CD4-positive, alpha-beta T cell treated with Interleukin-21 for 1 hour (primary cell): ENCODE measurements around the gene PARD3B.
"Not testable (repeated sequence)": the region's sequence is repeated elsewhere in the genome, so short reads cannot be mapped to it uniquely, and the experiment has no call there.

Source experiments
- DNase-seq: peaks from one replicate; pipeline ENCODE4 v3.0.0-alpha.2; 2020

PARD3B gene

GRCh38 chr2:205484764-205485163, 939.5 kb downstream of the PARD3B start:
- no peak for DNase-seq

- DNase-seq: not testable (repeated sequence)
These were observed 948.3 kb downstream of the PARD3B start for GRCh38 chr2:205493528-205493927.

DNA sequence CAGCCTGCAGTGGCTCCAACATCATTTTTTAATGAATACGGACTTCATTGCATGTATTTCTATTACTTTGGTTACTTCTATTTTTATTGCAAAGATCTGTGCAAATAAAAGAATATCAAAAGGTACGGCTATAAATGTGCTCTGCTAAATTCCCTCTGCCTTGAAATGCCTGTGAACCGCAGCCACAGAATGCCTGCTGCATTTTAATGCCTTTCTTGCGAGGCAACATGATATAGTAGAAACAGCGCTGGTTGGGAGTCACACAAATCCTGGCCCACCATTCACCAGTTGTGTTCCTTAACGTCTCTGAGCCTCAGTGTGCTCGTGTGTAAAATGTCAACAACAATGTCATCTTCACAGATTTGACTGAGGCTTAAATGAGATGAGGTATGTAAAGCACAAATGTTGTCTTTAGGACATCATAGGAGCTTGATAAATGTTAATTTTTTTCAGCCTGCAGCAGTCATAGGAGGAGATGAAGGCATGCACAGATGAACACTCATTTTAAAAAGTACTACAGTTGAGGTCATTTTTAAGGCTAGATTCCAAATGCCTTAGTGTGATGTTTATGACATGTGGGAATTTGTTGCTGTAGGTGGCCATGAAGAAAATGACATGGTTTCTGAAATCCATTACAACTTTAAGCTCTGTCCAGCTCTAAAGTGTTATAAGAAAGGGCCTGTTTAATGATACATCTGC, 949.4 kb downstream of the PARD3B start:
- no peak for DNase-seq

DNA sequence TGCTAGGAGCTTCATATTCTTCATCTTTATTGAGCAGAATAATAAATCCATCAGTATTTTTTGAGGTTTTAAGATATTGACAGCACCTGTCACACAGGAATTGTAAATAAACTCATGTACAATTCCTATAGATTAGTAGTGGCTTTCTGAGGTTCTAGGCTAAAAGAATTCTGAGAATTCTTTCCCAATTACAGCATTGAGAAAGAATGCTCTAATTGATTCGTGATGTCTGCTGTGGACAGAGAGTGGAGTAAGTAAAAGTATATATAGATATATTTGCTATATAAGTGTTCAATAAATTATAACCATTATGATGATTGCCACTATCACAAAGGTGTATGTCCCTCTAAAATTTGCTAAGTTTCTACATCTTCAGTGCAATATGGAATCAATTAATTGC, 950.5 kb downstream of the PARD3B start:
- no peak for DNase-seq

GRCh38 chr2:205496370-205496769, 951.1 kb downstream of the PARD3B start:
- DNase-seq: no peak

DNA sequence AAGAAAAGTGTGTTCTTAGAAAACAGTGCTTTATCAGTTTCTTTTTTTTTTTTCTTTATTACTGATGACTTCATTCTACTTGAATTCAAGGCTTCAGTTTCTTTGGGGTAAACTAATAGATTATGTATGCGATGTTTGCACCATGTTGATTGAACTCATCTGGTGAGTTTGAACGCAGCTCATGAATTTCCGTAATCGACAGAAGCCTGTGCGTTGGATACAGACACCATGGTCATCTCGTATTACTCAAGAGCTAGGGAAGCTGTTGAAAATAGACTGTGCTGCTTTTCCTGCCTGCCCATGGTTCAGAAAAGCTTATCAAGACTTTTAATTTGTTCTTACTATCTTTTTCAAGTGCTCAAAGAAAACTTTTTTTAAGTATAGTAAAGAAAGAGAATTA, 951.5 kb downstream of the PARD3B start:
- no peak for DNase-seq

GRCh38 chr2:205499006-205499405, 953.7 kb downstream of the PARD3B start:
- DNase-seq: no peak

DNA sequence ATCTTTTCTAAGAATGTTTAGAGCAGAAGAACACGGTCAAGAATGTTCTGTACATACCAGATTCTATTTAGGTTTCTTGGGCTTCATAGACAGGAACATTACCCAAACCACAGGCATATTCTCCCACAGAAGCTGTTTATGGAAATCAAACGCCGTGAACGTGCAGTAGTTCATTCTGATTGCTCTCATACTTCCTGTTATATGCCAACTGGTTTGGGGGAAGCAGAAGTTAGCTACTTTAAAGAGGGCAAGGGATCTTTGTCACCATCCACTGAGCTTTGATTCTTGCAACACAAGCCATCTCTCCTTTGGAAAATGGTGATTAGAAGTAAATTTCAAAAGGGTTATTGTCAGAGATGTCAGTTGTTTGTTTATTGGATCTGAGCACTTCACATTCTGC, 954.8 kb downstream of the PARD3B start:
- DNase-seq: no peak

- DNase-seq: no peak
These were observed 955.7 kb downstream of the PARD3B start for GRCh38 chr2:205500951-205501350.

DNA sequence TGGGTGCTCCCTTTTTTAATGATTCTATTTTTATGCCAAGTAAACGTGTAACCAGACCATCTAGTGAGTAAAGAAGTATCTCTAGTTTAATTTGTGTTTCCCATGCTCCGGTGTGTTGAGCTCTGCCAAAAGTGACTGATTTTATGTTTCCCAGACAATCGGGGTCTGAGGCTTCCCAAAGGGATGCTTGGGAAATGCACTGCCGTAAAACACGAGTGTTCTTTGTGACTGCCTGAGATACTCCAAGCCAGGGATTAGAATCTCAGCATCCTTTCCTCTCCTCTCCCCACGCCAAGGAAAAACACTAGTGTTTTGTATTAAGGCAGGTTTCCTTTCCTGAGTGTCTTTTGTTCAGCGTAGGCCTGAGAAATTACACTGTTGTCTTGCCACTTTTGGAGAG, 956.6 kb downstream of the PARD3B start:
- DNase-seq: no peak

DNA sequence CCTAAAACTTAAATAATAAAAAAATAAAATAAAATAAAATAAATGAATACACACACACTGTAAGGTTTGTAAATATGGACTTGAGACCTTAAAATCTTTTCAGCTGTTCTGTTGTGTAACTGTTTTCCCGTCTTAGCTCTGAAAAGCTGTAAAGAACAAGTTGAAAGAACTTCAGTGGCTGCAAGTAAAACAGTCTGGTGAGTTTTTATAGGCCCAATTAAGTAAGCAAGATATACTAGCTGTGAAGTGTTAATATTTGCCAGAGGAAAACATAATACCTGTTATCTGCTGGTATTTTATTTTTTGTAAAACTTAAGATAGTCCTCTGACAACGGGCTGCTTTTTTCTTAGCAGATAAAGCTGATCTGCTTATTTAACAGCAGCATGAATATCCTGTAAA, 960.1 kb downstream of the PARD3B start:
- no peak for DNase-seq

DNA sequence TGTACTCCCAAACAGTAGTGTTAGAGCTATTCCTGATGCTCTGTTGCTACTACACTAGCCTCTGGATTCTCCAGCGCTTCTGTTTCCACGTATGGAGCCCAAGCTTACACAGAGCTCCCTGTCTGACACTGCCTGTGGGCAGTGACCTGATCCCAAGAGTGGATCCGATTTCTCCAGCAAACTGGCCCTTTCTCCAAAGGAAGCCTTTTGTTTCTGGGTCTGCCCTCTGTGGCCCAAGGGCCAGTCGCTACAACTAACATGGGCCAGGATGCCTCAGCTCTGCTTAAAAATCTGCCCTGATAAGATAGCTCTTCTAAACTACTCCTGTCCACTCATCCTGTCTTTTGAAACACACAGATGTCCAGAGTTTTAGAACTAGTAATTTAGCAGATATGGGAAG, 964.4 kb downstream of the PARD3B start:
- DNase-seq: no peak

GRCh38 chr2:205510345-205510744, 965.1 kb downstream of the PARD3B start:
- DNase-seq: no peak

DNA sequence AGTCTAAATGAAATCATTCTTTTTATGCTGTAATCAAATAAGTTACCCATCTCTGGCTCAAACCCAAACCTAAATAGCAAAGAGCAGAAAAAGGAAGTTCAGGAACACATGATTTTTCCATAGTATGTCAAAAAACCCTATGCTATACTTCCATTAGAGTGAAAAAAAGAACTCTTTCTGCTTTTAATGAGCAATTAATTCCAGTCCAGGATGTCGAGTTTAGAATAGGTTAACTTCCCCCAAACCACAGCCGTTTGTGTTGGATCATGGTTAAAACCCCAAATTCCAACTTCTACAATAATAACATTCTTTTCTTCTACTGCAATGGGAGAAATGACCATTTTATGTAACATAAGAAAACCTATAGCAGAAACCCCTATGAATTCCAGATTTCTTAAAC, 965.9 kb downstream of the PARD3B start:
- DNase-seq: no peak

DNA sequence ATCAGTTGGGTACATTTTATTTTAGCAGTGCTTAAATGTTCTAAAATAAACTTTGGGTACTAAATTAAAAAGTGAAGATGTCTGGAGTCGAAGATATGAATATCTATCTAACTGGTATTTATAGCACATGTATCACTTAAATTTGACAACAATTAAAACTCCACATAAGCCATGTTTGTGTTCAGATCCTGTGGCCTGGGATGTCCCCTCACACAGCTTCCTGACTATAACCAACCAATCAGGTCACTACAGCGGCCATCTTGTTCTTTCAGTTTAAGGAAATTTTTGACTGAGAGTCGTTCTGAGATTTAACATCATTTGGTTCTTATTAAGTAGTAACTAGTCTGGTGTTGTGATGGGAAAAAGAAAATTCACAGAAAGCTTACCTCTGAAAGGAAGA, 966.4 kb downstream of the PARD3B start:
- no peak for DNase-seq

DNA sequence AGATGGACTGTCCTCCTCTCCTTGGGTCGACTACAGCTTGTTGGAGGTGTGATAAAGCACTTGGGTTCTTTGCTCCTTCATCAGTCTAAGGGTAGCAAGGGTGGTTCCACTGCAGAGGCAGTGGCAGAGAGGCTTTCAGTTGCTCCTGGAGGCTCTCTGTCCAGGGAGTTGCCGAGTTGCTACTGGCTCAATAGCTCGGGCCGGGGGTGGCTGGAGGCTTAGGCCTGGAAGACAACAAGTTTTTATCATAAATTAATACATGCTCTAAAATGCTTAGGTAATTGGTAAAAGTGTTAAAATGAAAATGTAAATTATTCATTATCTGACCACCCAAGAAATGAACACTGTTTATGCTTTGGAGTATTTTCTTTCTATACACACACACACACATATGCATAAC, 975.0 kb downstream of the PARD3B start:
- DNase-seq: no peak

DNA sequence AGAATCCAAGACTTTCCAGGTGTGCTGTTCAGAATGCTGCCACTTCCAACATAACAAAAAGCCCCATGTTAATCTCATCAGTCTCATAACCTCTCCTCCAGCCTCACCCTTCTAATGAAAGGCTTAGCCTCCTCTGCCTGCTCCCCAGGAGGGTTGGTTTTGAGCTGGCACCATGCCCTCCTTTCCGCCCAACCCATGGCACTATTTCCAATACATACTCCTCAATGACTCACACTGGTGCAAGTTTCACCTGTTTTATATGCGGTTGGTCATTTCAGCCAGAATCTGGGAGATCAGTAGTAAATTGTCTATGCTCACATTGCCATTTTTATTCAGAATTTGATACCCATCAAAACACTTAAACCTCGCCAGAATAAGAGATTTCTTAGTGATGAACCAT, 979.4 kb downstream of the PARD3B start:
- DNase-seq: no peak

GRCh38 chr2:205527801-205528200, 982.5 kb downstream of the PARD3B start:
- no peak for DNase-seq

DNA sequence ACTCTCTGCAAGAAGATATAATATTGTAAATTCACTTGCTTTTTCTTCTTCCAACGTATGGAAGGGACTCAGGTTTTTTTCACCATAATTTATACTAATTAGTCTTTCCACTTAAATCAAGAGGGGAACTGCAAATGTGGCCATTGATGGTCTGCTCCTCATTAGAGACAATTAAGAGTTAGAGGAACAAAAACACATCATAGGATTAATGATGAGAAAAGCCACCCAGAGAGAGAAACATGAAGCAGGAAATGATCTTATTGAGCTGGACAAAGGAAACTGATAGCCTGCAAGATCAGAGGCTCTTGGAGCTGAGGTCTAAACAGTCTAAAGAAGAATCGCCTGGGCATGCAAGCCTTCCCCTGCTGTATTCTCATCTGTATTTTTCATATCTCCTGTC, 985.8 kb downstream of the PARD3B start:
- no peak for DNase-seq

DNA sequence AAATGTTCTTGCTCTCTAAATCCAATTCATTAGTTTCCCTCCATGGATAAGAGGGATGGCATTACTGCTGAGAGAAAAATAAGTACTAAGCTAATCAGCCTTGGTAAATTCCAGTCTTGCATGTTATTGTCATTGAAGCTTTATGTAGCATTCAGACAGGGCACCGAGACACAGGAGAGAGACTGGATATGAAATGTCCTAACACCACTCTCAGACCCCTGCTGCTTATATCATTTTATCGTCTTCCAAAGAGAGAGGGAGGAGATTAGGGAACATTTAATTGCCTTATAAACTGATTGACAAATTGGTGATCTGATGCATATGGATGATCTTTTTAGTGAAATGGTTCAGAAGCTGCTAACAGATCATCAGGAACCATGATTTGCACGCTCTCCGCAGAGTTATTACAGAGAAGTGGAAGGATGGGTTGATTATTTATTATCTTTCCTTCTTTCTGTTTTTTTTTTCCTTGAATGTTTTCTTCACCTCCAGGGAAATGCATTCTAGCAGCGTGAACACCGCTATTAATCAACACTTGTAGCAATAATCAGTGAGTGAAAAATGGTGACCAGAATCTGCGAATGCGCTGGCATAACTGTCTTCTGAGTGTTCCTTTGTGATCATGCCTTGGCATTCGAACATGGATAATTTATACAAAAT, 986.3 kb downstream of the PARD3B start:
- no peak for DNase-seq

- no peak for DNase-seq
These were observed 989.7 kb downstream of the PARD3B start for GRCh38 chr2:205535001-205535400.

GRCh38 chr2:205539603-205540002, 994.3 kb downstream of the PARD3B start:
- DNase-seq: no peak

- no peak for DNase-seq
These were observed 994.8 kb downstream of the PARD3B start for GRCh38 chr2:205540036-205540435.

- no peak for DNase-seq
These were observed 998.1 kb downstream of the PARD3B start for GRCh38 chr2:205543262-205543843.
